Naive B cell (primary cell): ENCODE data around the gene SLC25A34. TPM values are rescaled to one million over a fixed set of nuclear protein-coding genes. Genes with fewer than 3 reads are reported as not detected.
A peak's percentile ranks its signal among the peaks of the same experiment; 100 is the strongest.

Source experiments
- ATAC-seq, 2 donors: fragments of 150-1000 bp; cut with Tn5 transposase; 2 replicates each; pipeline ENCODE4 v1.10.0; 2021; ENCODE audit warnings: low read depth in 2 of 2, mild to moderate bottlenecking in 2 of 2, moderate library complexity in 2 of 2
- DNase-seq: peaks from one replicate; pipeline ENCODE4 v3.0.0; 2022
- H3K27ac Mint-ChIP-seq, 6 donors: one replicate each; pipeline ENCODE4 v1.8.0; 2020 to 2022; ENCODE audit warnings: mild to moderate bottlenecking in 6 of 6, mixed read lengths in 6 of 6, moderate library complexity in 5 of 6, inconsistent platforms in 2 of 6
- H3K27me3 Mint-ChIP-seq, 3 donors: one replicate each; pipeline ENCODE4 v1.8.0; 2021 to 2022; ENCODE audit warnings: mixed read lengths in 3 of 3, mild to moderate bottlenecking in 1 of 3
- H3K36me3 Mint-ChIP-seq, 2 donors: one replicate each; pipeline ENCODE4 v1.8.0; 2020 to 2022; ENCODE audit warnings: mixed read lengths in 2 of 2, inconsistent platforms in 1 of 2, mild to moderate bottlenecking in 1 of 2
- H3K4me1 Mint-ChIP-seq, 3 donors: one replicate each; pipeline ENCODE4 v1.8.0; 2020 to 2022; ENCODE audit warnings: mixed read lengths in 3 of 3, inconsistent platforms in 1 of 3, mild to moderate bottlenecking in 1 of 3, moderate library complexity in 1 of 3
- H3K4me3 Mint-ChIP-seq, 8 donors: one replicate each; pipeline ENCODE4 v1.8.0; 2020 to 2022; ENCODE audit warnings: mild to moderate bottlenecking in 8 of 8, mixed read lengths in 8 of 8, moderate library complexity in 8 of 8, inconsistent platforms in 2 of 8
- H3K9me3 Mint-ChIP-seq, 7 donors: one replicate each; pipeline ENCODE4 v1.8.0; 2020 to 2022; ENCODE audit warnings: mixed read lengths in 7 of 7, mild to moderate bottlenecking in 5 of 7, inconsistent platforms in 2 of 7, moderate library complexity in 1 of 7
- polyA plus RNA-seq, 6 donors: library from polyadenylated mRNA; unstranded; fragments of 300-500 nt; fragmentation: Illumina TruSeq; gene quantifications; one replicate each; pipeline ENCODE4 v1.2.3, GENCODE V29; 2021; ENCODE audit warnings: low read depth in 6 of 6

The SLC25A34 gene
- polyA plus RNA-seq, 6 donors from 2014 or later, result 0.73 to 1.3 TPM; not detected in 4

GRCh38 chr1:15740924-15741850 is 5.1 kb downstream of the SLC25A34 start:
- Mint-ChIP-seq H3K27ac (peak overlapping the region in 2 of 6 donors; percentile 38 to 70), H3K27me3 (no peaks in the 10 kb centered on the region), H3K4me3 (peak overlapping the region in 1 of 8 donors; percentile 77), H3K4me1 (peaks cover 5 to 8% (median 6%) of the 10 kb centered on the region in 3 donors), H3K9me3 (no peaks in the 10 kb centered on the region), H3K36me3 (no peaks in the 10 kb centered on the region)
- ATAC-seq, result peak; percentile 83 to 93
- DNase-seq, result peak; percentile 61

GRCh38 chr1:15742339-15742801 is 6.3 kb downstream of the SLC25A34 start, which contains the start of gene TMEM82:
TSS of gene TMEM82 (plus strand) at chr1:15742499. CDS start at chr1:15742560, 61 bp downstream.
- Mint-ChIP-seq H3K4me1 (peaks cover 5 to 8% (median 6%) of the 10 kb centered on the region in 3 donors), H3K27ac (peak within 1 kb of the TSS in 1 of 6 donors; percentile 29), H3K36me3 (no peaks in the 10 kb centered on the region), H3K27me3 (no peaks in the 10 kb centered on the region), H3K4me3 (peak within 1 kb of the TSS in 1 of 8 donors; percentile 77), H3K9me3 (no peaks in the 10 kb centered on the region)
- no peak for ATAC-seq
- DNase-seq, result no peak

GRCh38 chr1:15744122-15744679 is 8.1 kb downstream of the SLC25A34 start:
- no peaks in the 10 kb centered on the region for H3K9me3 Mint-ChIP-seq
- DNase-seq (no peak), ATAC-seq (no peak)
- H3K27me3 Mint-ChIP-seq, result peaks cover 0 to 5% (median 0%) of the 10 kb centered on the region in 3 donors
- no peak overlapping the region for H3K4me3 Mint-ChIP-seq
- peaks cover 5 to 8% (median 6%) of the 10 kb centered on the region in 3 donors for H3K4me1 Mint-ChIP-seq
- H3K36me3 Mint-ChIP-seq, result no peaks in the 10 kb centered on the region
- H3K27ac Mint-ChIP-seq, result no peak overlapping the region

- ATAC-seq, result no peak
- Mint-ChIP-seq H3K27ac (peak overlapping the region in 1 of 6 donors; percentile 70), H3K4me3 (no peak overlapping the region), H3K36me3 (no peaks in the 10 kb centered on the region), H3K9me3 (no peaks in the 10 kb centered on the region), H3K27me3 (peaks cover 0 to 24% (median 15%) of the 10 kb centered on the region in 3 donors), H3K4me1 (peaks cover 0 to 3% (median 0%) of the 10 kb centered on the region in 3 donors)
- DNase-seq, result no peak
These were observed 11.3 kb downstream of the SLC25A34 start for GRCh38 chr1:15747378-15747777.

GRCh38 chr1:15748264-15748663 is 12.2 kb downstream of the SLC25A34 start:
- no peak overlapping the region for H3K27ac Mint-ChIP-seq
- no peaks in the 10 kb centered on the region for H3K36me3 Mint-ChIP-seq
- DNase-seq (no peak), ATAC-seq (no peak)
- H3K4me3 Mint-ChIP-seq, result no peak overlapping the region
- no peaks in the 10 kb centered on the region for H3K9me3 Mint-ChIP-seq
- H3K4me1 Mint-ChIP-seq, result peaks cover 0 to 3% (median 0%) of the 10 kb centered on the region in 3 donors
- peaks cover under 1 to 26% (median 17%) of the 10 kb centered on the region in 3 donors for H3K27me3 Mint-ChIP-seq

GRCh38 chr1:15748690-15749398 is 12.8 kb downstream of the SLC25A34 start:
- ATAC-seq (no peak), DNase-seq (no peak)
- no peaks in the 10 kb centered on the region for H3K9me3 Mint-ChIP-seq
- H3K4me1 Mint-ChIP-seq, result peaks cover 0 to 3% (median 0%) of the 10 kb centered on the region in 3 donors
- H3K4me3 Mint-ChIP-seq, result no peak overlapping the region
- H3K36me3 Mint-ChIP-seq, result no peaks in the 10 kb centered on the region
- no peak overlapping the region for H3K27ac Mint-ChIP-seq
- H3K27me3 Mint-ChIP-seq, result peaks cover 5 to 32% (median 23%) of the 10 kb centered on the region in 3 donors

- no peak for DNase-seq
- no peak overlapping the region for H3K4me3 Mint-ChIP-seq
- H3K27me3 Mint-ChIP-seq, result peaks cover 5 to 32% (median 23%) of the 10 kb centered on the region in 3 donors
- H3K36me3 Mint-ChIP-seq, result no peaks in the 10 kb centered on the region
- no peaks in the 10 kb centered on the region for H3K9me3 Mint-ChIP-seq
- no peak overlapping the region for H3K27ac Mint-ChIP-seq
- ATAC-seq, result no peak
- peaks cover 0 to 3% (median 0%) of the 10 kb centered on the region in 3 donors for H3K4me1 Mint-ChIP-seq
These were observed 13.6 kb downstream of the SLC25A34 start for GRCh38 chr1:15749399-15750291.

GRCh38 chr1:15750924-15751323 is 14.9 kb downstream of the SLC25A34 start:
- Mint-ChIP-seq H3K36me3 (no peaks in the 10 kb centered on the region), H3K4me1 (peaks cover 0 to 4% (median 0%) of the 10 kb centered on the region in 3 donors), H3K27me3 (peaks cover 10 to 41% (median 33%) of the 10 kb centered on the region in 3 donors), H3K9me3 (peaks cover 0 to 3% (median 0%) of the 10 kb centered on the region in 7 donors), H3K27ac (no peak overlapping the region), H3K4me3 (peak overlapping the region in 1 of 8 donors; percentile 22)
- no peak for DNase-seq
- ATAC-seq, result no peak

GRCh38 chr1:15751717-15752116 is 15.7 kb downstream of the SLC25A34 start:
- Mint-ChIP-seq H3K27me3 (peaks cover 18 to 48% (median 41%) of the 10 kb centered on the region in 3 donors), H3K36me3 (no peaks in the 10 kb centered on the region), H3K4me3 (no peak overlapping the region), H3K4me1 (peaks cover 6 to 8% (median 7%) of the 10 kb centered on the region in 3 donors), H3K9me3 (peaks cover 0 to 3% (median 0%) of the 10 kb centered on the region in 7 donors), H3K27ac (no peak overlapping the region)
- ATAC-seq (no peak), DNase-seq (no peak)

- H3K27me3 Mint-ChIP-seq, result peaks cover 26 to 61% (median 57%) of the 10 kb centered on the region in 3 donors
- H3K36me3 Mint-ChIP-seq, result no peaks in the 10 kb centered on the region
- peaks cover 14 to 22% (median 18%) of the 10 kb centered on the region in 3 donors for H3K4me1 Mint-ChIP-seq
- DNase-seq (no peak), ATAC-seq (no peak)
- H3K27ac Mint-ChIP-seq, result no peak overlapping the region
- peaks cover 0 to 3% (median 0%) of the 10 kb centered on the region in 7 donors for H3K9me3 Mint-ChIP-seq
- H3K4me3 Mint-ChIP-seq, result no peak overlapping the region
These were observed 17.7 kb downstream of the SLC25A34 start for GRCh38 chr1:15753776-15754175.

GRCh38 chr1:15755021-15755645 is 19.1 kb downstream of the SLC25A34 start:
- Mint-ChIP-seq H3K27me3 (peaks cover 29 to 66% (median 64%) of the 10 kb centered on the region in 3 donors), H3K36me3 (no peaks in the 10 kb centered on the region), H3K4me1 (peaks cover 17 to 22% (median 21%) of the 10 kb centered on the region in 3 donors), H3K27ac (no peak overlapping the region), H3K4me3 (no peak overlapping the region), H3K9me3 (peaks cover 0 to 3% (median 0%) of the 10 kb centered on the region in 7 donors)
- ATAC-seq, result no peak
- DNase-seq, result no peak

GRCh38 chr1:15755646-15756040 is 19.6 kb downstream of the SLC25A34 start:
- H3K9me3 Mint-ChIP-seq, result peaks cover 0 to 3% (median 0%) of the 10 kb centered on the region in 7 donors
- ATAC-seq (no peak), DNase-seq (no peak)
- H3K27ac Mint-ChIP-seq, result no peak overlapping the region
- no peak overlapping the region for H3K4me3 Mint-ChIP-seq
- no peaks in the 10 kb centered on the region for H3K36me3 Mint-ChIP-seq
- peaks cover 17 to 22% (median 21%) of the 10 kb centered on the region in 3 donors for H3K4me1 Mint-ChIP-seq
- peaks cover 29 to 68% (median 65%) of the 10 kb centered on the region in 3 donors for H3K27me3 Mint-ChIP-seq
